Peyer's patch (tissue), 4 donors: ENCODE data around the gene SAV1.
"Not testable (repeated sequence)": the region's sequence is repeated elsewhere in the genome, so short reads cannot be mapped to it uniquely, and the experiment has no call there.

Experiments used
- CTCF ChIP-seq, 6 experiments: fragments of 450-650 bp in 4 of 6; fragments of 200-600 bp in 2 of 6; sonication (generic) in 1 of 6; IDR thresholded peaks; one replicate each; pipeline ENCODE4 v1.5.1; 2017 to 2019; ENCODE audit warnings: antibody characterized with exemption in 6 of 6, mild to moderate bottlenecking in 3 of 6, moderate library complexity in 1 of 6
- POLR2A ChIP-seq, 2 donors: fragments of 450-650 bp; IDR thresholded peaks; one replicate each; pipeline ENCODE4 v1.5.1; 2017; ENCODE audit warnings: antibody characterized with exemption in 2 of 2, mild to moderate bottlenecking in 2 of 2, moderate library complexity in 2 of 2

- not testable (repeated sequence) for TF ChIP-seq CTCF, POLR2A (IDR thresholded peaks at IDR 0.05)
Observed at GRCh38 chr14:50664579-50664978, 3.5 kb downstream of the SAV1 start.
